Mesothelial cell of epicardium (in vitro differentiated cells): ENCODE results near the gene AMIGO3. TPM values are rescaled to one million over a fixed set of nuclear protein-coding genes. Genes with fewer than 3 reads are reported as not detected.

Experiments used
- DNase-seq, 2 experiments: peaks; one replicate each; pipeline ENCODE4 v3.0.0; 2021; ENCODE audit warnings: low spot score in 2 of 2; ENCODE audit not compliant: unreplicated experiment in 2 of 2
- H3K27ac Mint-ChIP-seq: 2 replicates; pipeline ENCODE4 v1.8.0; 2021; ENCODE audit warnings: mixed read lengths
- H3K27me3 Mint-ChIP-seq: 2 replicates; pipeline ENCODE4 v1.8.0; 2021; ENCODE audit warnings: low read depth, mixed read lengths
- H3K36me3 Mint-ChIP-seq: 2 replicates; pipeline ENCODE4 v1.8.0; 2021; ENCODE audit warnings: mixed read lengths
- H3K4me1 Mint-ChIP-seq: 2 replicates; pipeline ENCODE4 v1.8.0; 2021; ENCODE audit warnings: mixed read lengths
- H3K4me3 Mint-ChIP-seq: 2 replicates; pipeline ENCODE4 v1.8.0; 2021; ENCODE audit warnings: mild to moderate bottlenecking, moderate library complexity, mixed read lengths
- H3K9me3 Mint-ChIP-seq: 2 replicates; pipeline ENCODE4 v1.8.0; 2021; ENCODE audit warnings: mixed read lengths
- total RNA-seq: library from RNA; stranded (reverse); gene quantifications from 3 replicates; pipeline ENCODE4 v1.2.1, GENCODE V29; 2021
- TF ChIP-seq, protein P1 (sequence below): fragments of 200-600 bp; sonication (generic); IDR thresholded peaks from one replicate; pipeline ENCODE4 v1.5.0; 2021; ENCODE audit warnings: antibody characterized with exemption; ENCODE audit not compliant: unreplicated experiment

The AMIGO3 gene
- total RNA-seq, 1 donor from 2014 or later, result 0.78 TPM

DNA sequence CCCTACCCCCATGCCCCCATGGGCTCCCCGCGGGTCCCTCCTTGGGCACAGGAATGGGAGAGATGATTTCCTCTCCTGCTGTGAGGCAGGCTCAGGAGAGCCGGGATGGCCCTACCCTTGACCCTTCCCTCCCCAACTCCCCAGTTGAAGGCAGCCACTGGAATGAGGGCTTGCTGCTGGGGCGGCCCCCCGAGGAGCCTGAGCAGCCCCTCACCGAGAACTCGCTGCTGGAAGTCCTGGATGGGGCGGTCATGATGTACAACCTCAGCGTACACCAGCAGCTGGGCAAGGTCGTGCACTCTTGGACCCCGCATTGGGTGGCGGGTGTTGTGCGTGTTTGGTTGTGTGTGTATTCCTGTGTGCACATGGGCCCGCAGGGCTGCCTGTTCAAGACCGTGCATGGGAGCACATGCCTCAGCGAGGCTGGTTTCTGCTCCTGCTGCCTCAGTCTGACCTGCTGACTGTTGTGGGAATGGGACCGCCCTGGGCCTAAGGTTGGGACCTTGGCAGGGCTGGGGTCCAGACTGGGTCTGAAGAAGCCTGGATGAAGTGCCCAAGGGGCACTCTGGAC is 14.0 kb downstream of the AMIGO3 start:
- TF ChIP-seq, protein P1, sequence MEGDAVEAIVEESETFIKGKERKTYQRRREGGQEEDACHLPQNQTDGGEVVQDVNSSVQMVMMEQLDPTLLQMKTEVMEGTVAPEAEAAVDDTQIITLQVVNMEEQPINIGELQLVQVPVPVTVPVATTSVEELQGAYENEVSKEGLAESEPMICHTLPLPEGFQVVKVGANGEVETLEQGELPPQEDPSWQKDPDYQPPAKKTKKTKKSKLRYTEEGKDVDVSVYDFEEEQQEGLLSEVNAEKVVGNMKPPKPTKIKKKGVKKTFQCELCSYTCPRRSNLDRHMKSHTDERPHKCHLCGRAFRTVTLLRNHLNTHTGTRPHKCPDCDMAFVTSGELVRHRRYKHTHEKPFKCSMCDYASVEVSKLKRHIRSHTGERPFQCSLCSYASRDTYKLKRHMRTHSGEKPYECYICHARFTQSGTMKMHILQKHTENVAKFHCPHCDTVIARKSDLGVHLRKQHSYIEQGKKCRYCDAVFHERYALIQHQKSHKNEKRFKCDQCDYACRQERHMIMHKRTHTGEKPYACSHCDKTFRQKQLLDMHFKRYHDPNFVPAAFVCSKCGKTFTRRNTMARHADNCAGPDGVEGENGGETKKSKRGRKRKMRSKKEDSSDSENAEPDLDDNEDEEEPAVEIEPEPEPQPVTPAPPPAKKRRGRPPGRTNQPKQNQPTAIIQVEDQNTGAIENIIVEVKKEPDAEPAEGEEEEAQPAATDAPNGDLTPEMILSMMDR, result no peak
- no peak for DNase-seq
- Mint-ChIP-seq H3K27ac (no peak overlapping the region), H3K36me3 (peaks cover 7% of the 10 kb centered on the region), H3K4me3 (no peak overlapping the region), H3K9me3 (no peaks in the 10 kb centered on the region), H3K27me3 (no peaks in the 10 kb centered on the region), H3K4me1 (no peaks in the 10 kb centered on the region)

- Mint-ChIP-seq H3K4me3 (no peak overlapping the region), H3K27ac (no peak overlapping the region), H3K4me1 (no peaks in the 10 kb centered on the region)
Observed at GRCh38 chr3:49704629-49705028, 14.9 kb downstream of the AMIGO3 start.

DNA sequence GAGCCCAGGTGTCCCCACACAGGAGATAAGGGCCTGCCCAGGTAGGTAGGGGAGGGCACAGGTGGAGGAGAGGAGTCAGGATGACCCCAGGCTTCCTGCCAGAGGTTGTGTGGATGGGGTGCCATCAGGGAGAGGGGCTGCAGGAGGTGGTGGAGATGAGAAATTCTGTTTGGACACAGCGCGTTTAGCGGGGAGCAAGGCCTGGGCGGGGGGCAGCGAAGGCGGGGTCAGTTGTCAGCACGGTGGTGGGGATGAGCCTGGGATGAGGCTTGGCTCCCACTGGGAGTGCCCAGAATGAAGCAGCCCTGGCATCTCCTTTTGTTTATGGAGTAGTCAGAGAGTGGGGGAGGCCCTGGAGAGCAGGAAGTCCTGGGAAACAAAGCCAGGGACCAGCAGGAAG is 15.5 kb downstream of the AMIGO3 start:
- TF ChIP-seq, protein P1, result no peak
- DNase-seq, result no peak
- Mint-ChIP-seq H3K27me3 (no peaks in the 10 kb centered on the region), H3K4me1 (no peaks in the 10 kb centered on the region), H3K27ac (no peak overlapping the region), H3K4me3 (no peak overlapping the region), H3K9me3 (no peaks in the 10 kb centered on the region), H3K36me3 (peaks cover 7% of the 10 kb centered on the region)

More at GRCh38 chr3:49704629-49705028, 14.9 kb downstream of the AMIGO3 start:
- no peak for DNase-seq
- TF ChIP-seq, protein P1, result no peak
- Mint-ChIP-seq H3K27me3 (no peaks in the 10 kb centered on the region), H3K9me3 (no peaks in the 10 kb centered on the region), H3K36me3 (peaks cover 7% of the 10 kb centered on the region)

DNA sequence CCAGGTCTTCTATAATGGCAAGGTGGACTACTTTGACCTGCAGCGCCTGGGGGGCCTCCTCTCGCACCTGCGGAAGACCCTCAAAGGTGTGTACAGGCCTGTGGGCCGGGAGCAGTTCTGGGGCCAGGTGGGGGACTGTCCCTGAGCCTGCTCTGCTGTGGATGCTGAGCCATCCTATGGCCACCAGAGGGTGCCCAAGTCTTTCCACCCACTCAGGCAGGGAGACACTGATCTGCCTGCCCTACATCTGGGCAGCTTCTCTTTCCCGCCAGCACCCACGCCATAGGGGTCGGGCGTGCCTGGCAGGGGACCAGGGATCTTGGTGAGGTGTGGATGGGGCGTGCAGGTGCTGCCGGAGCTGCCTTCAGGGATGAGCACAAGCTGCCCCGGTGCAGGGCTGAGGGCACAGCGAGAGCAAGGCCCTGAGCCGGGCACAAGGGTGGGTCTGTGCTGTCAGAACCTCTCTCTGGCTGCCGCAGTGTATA is 16.0 kb downstream of the AMIGO3 start:
- DNase-seq, result peak in 1 of 2 experiments; percentile 63
- H3K27ac Mint-ChIP-seq, result no peak overlapping the region
- no peaks in the 10 kb centered on the region for H3K9me3 Mint-ChIP-seq
- no peak overlapping the region for H3K4me3 Mint-ChIP-seq
- H3K4me1 Mint-ChIP-seq, result no peaks in the 10 kb centered on the region
- TF ChIP-seq, protein P1, result peak; percentile 70
- no peaks in the 10 kb centered on the region for H3K27me3 Mint-ChIP-seq
- peaks cover 6% of the 10 kb centered on the region for H3K36me3 Mint-ChIP-seq

GRCh38 chr3:49702672-49703071 is 16.8 kb downstream of the AMIGO3 start:
- Mint-ChIP-seq H3K4me3 (no peak overlapping the region), H3K4me1 (no peaks in the 10 kb centered on the region), H3K9me3 (no peaks in the 10 kb centered on the region), H3K27me3 (no peaks in the 10 kb centered on the region), H3K27ac (no peak overlapping the region), H3K36me3 (peaks cover 3% of the 10 kb centered on the region)
- TF ChIP-seq, protein P1, result no peak
- DNase-seq, result no peak
